ENCODE data around the gene FAM20C. TPM values are rescaled to one million over a fixed set of nuclear protein-coding genes. Genes with fewer than 3 reads are reported as not detected.

Gene FAM20C
- total and polyA plus RNA-seq, 7 donors: 15.6 to 47.6 (median 28.1) TPM

- no peak for TF ChIP-seq CTCF (IDR thresholded peaks at IDR 0.05)
- intact Hi-C loops (cut with DNase I): no loop called here
- no peak overlapping the region for H3K4me3 ChIP-seq
- no peaks in the 10 kb centered on the region for H3K27me3 ChIP-seq (ENCODE audit: insufficient read depth in 3 of 3, low read length in 2 of 3)
- no peak for ATAC-seq
- no peaks in the 10 kb centered on the region for H3K9me3 ChIP-seq
- H3K36me3 ChIP-seq (ENCODE audit: insufficient read depth in 1 of 2, low read depth in 1 of 2): peaks cover 0 to 80% of the 10 kb centered on the region in 2 donors
- WGBS, 3 donors: 84 to 91% (median 88%) methylated on average over 20 to 21 of the region's 21 CpGs
- H3K27ac ChIP-seq: no peak overlapping the region
- H3K4me1 ChIP-seq: peaks cover 7% of the 10 kb centered on the region
- no peak for DNase-seq
Measured at GRCh38 chr7:251446-252175, 59.2 kb downstream of the FAM20C start.

GRCh38 chr7:252216-252965, 60.0 kb downstream of the FAM20C start:
- Histone ChIP-seq H3K36me3 (ENCODE audit: insufficient read depth in 1 of 2, low read depth in 1 of 2) (peaks cover 2 to 80% of the 10 kb centered on the region in 2 donors), H3K9me3 (no peaks in the 10 kb centered on the region), H3K4me3 (no peak overlapping the region), H3K27me3 (ENCODE audit: insufficient read depth in 3 of 3, low read length in 2 of 3) (no peaks in the 10 kb centered on the region), H3K4me1 (peaks cover 7% of the 10 kb centered on the region), H3K27ac (no peak overlapping the region)
- WGBS, 3 donors: 79 to 88% (median 83%) methylated on average over 28 to 29 of the region's 29 CpGs
- DNase-seq (no peak), ATAC-seq (peak in 2 of 4 donors; percentile 3 to 12)
- no peak for TF ChIP-seq CTCF (IDR thresholded peaks at IDR 0.05)
- intact Hi-C loops (cut with DNase I): no loop called here

- WGBS, 3 donors: 35 to 51% (median 43%) methylated on average over 19 to 22 of the region's 22 CpGs
- no peaks in the 10 kb centered on the region for H3K9me3 ChIP-seq
- no peaks in the 10 kb centered on the region for H3K27me3 ChIP-seq (ENCODE audit: insufficient read depth in 3 of 3, low read length in 2 of 3)
- H3K27ac ChIP-seq: peak overlapping the region; percentile 52
- ATAC-seq: peak; percentile 85 to 96 (median 94)
- peaks cover 7% of the 10 kb centered on the region for H3K4me1 ChIP-seq
- H3K4me3 ChIP-seq: peak overlapping the region; percentile 48
- peaks cover 2 to 80% of the 10 kb centered on the region in 2 donors for H3K36me3 ChIP-seq (ENCODE audit: insufficient read depth in 1 of 2, low read depth in 1 of 2)
- TF ChIP-seq CTCF (IDR thresholded peaks at IDR 0.05): no peak
- intact Hi-C loops (cut with DNase I): no loop called here
- DNase-seq: peak; percentile 52 to 82
Measured at GRCh38 chr7:252981-253380, 60.6 kb downstream of the FAM20C start.

- TF ChIP-seq CTCF (IDR thresholded peaks at IDR 0.05): no peak
- H3K27ac ChIP-seq: peak overlapping the region; percentile 52
- peak in 3 of 4 donors; percentile 7 to 18 (median 13) for ATAC-seq
- no peaks in the 10 kb centered on the region for H3K27me3 ChIP-seq (ENCODE audit: insufficient read depth in 3 of 3, low read length in 2 of 3)
- intact Hi-C loops (cut with DNase I): no loop called here
- H3K9me3 ChIP-seq: no peaks in the 10 kb centered on the region
- H3K4me3 ChIP-seq: peak overlapping the region; percentile 48
- 39 to 57% (median 51%) methylated on average over 39 to 41 of the region's 41 CpGs for WGBS, 3 donors
- DNase-seq: peak; percentile 13 to 49
- H3K36me3 ChIP-seq (ENCODE audit: insufficient read depth in 1 of 2, low read depth in 1 of 2): peaks cover 2 to 78% of the 10 kb centered on the region in 2 donors
- H3K4me1 ChIP-seq: peaks cover 7% of the 10 kb centered on the region
Measured at GRCh38 chr7:253581-254336, 61.4 kb downstream of the FAM20C start.

Data from psoas muscle (tissue), 8 donors.